ENCODE results near the gene GNB1. TPM values are rescaled to one million over a fixed set of nuclear protein-coding genes. Genes with fewer than 3 reads are reported as not detected.

The GNB1 gene
- total RNA-seq, 5 donors from 2014 or later (not counting 1 experiment from before 2014, with no cell fraction given) = 208 to 295 (median 261) TPM

DNA sequence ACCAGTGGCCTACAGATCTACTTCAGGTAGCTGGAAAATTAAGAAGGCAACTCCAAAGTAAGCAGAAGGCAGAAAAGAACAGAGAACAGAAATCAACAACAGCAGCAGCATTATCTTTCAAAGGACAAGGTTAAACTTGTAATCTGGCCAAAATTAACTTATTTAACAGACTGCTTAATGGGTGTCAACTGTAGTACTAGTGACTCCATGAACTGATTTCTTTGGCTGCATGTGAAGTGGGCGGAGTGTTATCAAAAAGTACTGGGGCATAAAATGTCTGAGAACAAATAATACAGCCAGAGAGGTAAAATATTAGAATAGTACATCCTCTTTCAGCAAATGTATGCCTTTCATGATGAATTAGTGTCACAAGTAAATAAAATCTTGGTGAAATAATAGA is 88.0 kb downstream of the GNB1 start:
- Histone ChIP-seq H3K4me3 (ENCODE audit: control insufficient read depth in 1 of 2, extremely low read depth in 1 of 2, low read length in 1 of 2) (no peak overlapping the region), H3K27ac (ENCODE audit: low read length) (no peak overlapping the region), H3K9me3 (no peaks in the 10 kb centered on the region), H3K27me3 (replicated peaks in 1 of 2; ENCODE audit: control insufficient read depth in 2 of 2, extremely low read depth in 1 of 2, insufficient read depth in 2 of 2, low read length in 1 of 2) (no peaks in the 10 kb centered on the region), H3K36me3 (ENCODE audit: control insufficient read depth in 2 of 2, extremely low read depth in 1 of 2, insufficient read depth in 1 of 2, low read length in 1 of 2) (peaks cover 18 to 72% of the 10 kb centered on the region in 2 donors), H3K4me1 (ENCODE audit: control insufficient read depth in 1 of 2, extremely low read depth in 1 of 2, insufficient read depth in 2 of 2, low read length in 2 of 2) (no peaks in the 10 kb centered on the region)
- Mint-ChIP-seq H3K27me3 (no peaks in the 10 kb centered on the region), H3K4me1 (peaks cover 22 to 30% (median 28%) of the 10 kb centered on the region in 3 donors), H3K27ac (peak overlapping the region; percentile 16 to 41), H3K36me3 (peaks cover 33% of the 10 kb centered on the region), H3K4me3 (no peak overlapping the region), H3K9me3 (no peaks in the 10 kb centered on the region)
- CTCF ChIA-PET = no interaction called here
- POLR2A ChIA-PET = interaction anchor here in 1 of 2 donors (0.5 kb wide), 1 partner anchor 33 kb away, joined by 5 read pairs; no protein-coding TSS in a partner anchor
- WGBS (ENCODE audit: insufficient coverage) = no CpG with 5 or more reads among the region's 1 CpG
- DNase-seq = no peak
- ATAC-seq (replicated peaks in 1 of 4) = no peak

DNA sequence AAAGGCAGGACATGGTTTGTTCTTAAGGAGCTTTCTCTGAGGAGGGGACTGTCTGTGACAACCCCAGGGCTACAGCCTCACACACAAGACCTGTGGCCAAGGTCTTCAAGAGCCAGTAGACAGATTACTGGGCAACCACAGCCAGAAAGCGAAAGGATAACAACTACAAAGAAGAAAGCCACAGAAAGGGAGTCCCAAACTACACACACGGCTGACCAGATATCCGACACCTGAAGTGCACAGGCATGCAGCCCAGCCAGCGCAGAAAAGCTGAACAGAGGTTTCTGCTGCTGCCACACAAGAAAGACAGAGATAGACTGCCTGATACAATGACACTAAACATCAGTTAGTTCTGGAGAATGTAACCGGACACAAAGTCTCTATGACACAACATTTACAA is 91.2 kb downstream of the GNB1 start:
- Mint-ChIP-seq H3K9me3 (no peaks in the 10 kb centered on the region), H3K27ac (peak overlapping the region in 1 of 2 donors; percentile 16), H3K27me3 (no peaks in the 10 kb centered on the region), H3K4me1 (peaks cover 25 to 37% (median 34%) of the 10 kb centered on the region in 3 donors), H3K4me3 (no peak overlapping the region), H3K36me3 (peaks cover 38% of the 10 kb centered on the region)
- no peak overlapping the region for H3K27ac ChIP-seq (ENCODE audit: low read length)
- no peak for ATAC-seq (replicated peaks in 1 of 4)
- H3K4me3 ChIP-seq (ENCODE audit: control insufficient read depth in 1 of 2, extremely low read depth in 1 of 2, low read length in 1 of 2) = no peak overlapping the region
- 81% methylated on average over 4 of the region's 5 CpGs for WGBS (ENCODE audit: insufficient coverage)
- ChIA-PET CTCF (no interaction called here), POLR2A (interaction anchor here in 1 of 2 donors (0.6 kb wide), 1 partner anchor 80 kb away, joined by 3 read pairs; no protein-coding TSS in a partner anchor)
- no peak for DNase-seq
- H3K9me3 ChIP-seq = no peaks in the 10 kb centered on the region
- H3K27me3 ChIP-seq (replicated peaks in 1 of 2; ENCODE audit: control insufficient read depth in 2 of 2, extremely low read depth in 1 of 2, insufficient read depth in 2 of 2, low read length in 1 of 2) = no peaks in the 10 kb centered on the region
- peaks cover 8 to 78% of the 10 kb centered on the region in 2 donors for H3K36me3 ChIP-seq (ENCODE audit: control insufficient read depth in 2 of 2, extremely low read depth in 1 of 2, insufficient read depth in 1 of 2, low read length in 1 of 2)
- H3K4me1 ChIP-seq (ENCODE audit: control insufficient read depth in 1 of 2, extremely low read depth in 1 of 2, insufficient read depth in 2 of 2, low read length in 2 of 2) = no peaks in the 10 kb centered on the region

DNA sequence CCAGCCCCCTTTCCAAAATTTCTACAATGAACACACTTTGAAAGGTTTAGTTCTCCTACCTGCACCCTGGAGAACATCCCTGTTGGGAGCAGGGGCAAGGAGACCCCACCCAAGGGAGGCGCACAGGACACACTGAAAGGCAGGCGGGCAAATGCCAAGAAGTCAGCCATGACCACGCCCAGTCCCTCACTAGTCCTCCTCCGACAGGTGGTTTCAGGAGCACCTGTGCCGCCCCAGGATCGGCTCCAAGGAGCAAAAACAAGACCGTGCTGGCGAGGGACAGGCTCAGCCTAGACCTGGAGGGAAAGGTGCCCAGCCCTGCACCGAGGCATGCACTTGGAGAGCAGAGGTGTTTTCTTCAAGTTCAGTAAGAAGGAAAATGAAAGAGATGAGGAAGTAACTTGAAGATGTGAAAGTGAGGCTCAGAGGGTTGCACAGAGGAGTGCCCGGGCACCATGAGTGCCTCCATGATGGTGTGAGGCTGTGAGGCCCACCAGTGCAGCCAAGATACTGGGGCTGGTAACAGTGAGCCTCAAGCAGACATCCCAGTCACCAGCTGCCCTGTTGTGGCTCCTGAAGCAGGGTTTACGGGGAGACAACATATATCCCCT is 93.1 kb downstream of the GNB1 start:
- Histone ChIP-seq H3K4me3 (ENCODE audit: control insufficient read depth in 1 of 2, extremely low read depth in 1 of 2, low read length in 1 of 2) (no peak overlapping the region), H3K9me3 (no peaks in the 10 kb centered on the region), H3K4me1 (ENCODE audit: control insufficient read depth in 1 of 2, extremely low read depth in 1 of 2, insufficient read depth in 2 of 2, low read length in 2 of 2) (no peaks in the 10 kb centered on the region), H3K36me3 (ENCODE audit: control insufficient read depth in 2 of 2, extremely low read depth in 1 of 2, insufficient read depth in 1 of 2, low read length in 1 of 2) (peaks cover 8 to 80% of the 10 kb centered on the region in 2 donors), H3K27me3 (replicated peaks in 1 of 2; ENCODE audit: control insufficient read depth in 2 of 2, extremely low read depth in 1 of 2, insufficient read depth in 2 of 2, low read length in 1 of 2) (no peaks in the 10 kb centered on the region), H3K27ac (ENCODE audit: low read length) (no peak overlapping the region)
- DNase-seq (no peak), ATAC-seq (replicated peaks in 1 of 4) (no peak)
- POLR2A ChIA-PET = interaction anchor here in 1 of 2 donors (0.6 kb wide), 1 partner anchor 13 kb away, joined by 4 read pairs; no protein-coding TSS in a partner anchor
- CTCF ChIA-PET = no interaction called here
- no peak overlapping the region for H3K4me3 Mint-ChIP-seq
- WGBS (ENCODE audit: insufficient coverage) = 90% methylated on average over 11 of the region's 11 CpGs
- no peaks in the 10 kb centered on the region for H3K9me3 Mint-ChIP-seq
- no peak overlapping the region for H3K27ac Mint-ChIP-seq
- H3K36me3 Mint-ChIP-seq = peaks cover 32% of the 10 kb centered on the region
- H3K27me3 Mint-ChIP-seq = no peaks in the 10 kb centered on the region
- peaks cover 22 to 34% (median 32%) of the 10 kb centered on the region in 3 donors for H3K4me1 Mint-ChIP-seq

DNA sequence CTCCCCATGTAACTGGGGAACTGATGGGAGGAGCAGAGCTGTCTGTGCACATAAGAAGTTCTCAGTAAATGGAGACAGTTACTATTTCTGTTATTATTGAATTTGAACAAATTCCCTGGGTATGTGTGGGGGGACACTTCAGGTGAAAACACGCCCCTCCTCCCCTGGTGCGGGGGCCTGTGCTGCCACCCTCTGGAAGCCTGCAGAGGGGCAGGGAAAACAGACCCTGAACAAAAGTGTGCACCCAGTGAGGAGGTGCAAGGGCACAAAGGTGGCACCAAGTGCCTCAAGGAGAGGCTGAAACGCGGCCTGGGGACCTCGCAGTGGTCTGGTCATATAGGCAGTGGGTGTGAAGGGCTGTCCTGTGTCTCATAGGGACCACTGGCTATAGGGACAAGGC is 94.4 kb downstream of the GNB1 start:
- Mint-ChIP-seq H3K4me3 (no peak overlapping the region), H3K9me3 (no peaks in the 10 kb centered on the region), H3K4me1 (peaks cover 16 to 24% (median 24%) of the 10 kb centered on the region in 3 donors), H3K27ac (peak overlapping the region in 1 of 2 donors; percentile 66), H3K36me3 (peaks cover 25% of the 10 kb centered on the region), H3K27me3 (no peaks in the 10 kb centered on the region)
- ATAC-seq (replicated peaks in 1 of 4) (peak in 3 of 4 experiments; percentile 45 to 61 (median 55)), DNase-seq (peak in 11 of 35 experiments; percentile 9 to 40 (median 21))
- Histone ChIP-seq H3K27me3 (replicated peaks in 1 of 2; ENCODE audit: control insufficient read depth in 2 of 2, extremely low read depth in 1 of 2, insufficient read depth in 2 of 2, low read length in 1 of 2) (no peaks in the 10 kb centered on the region), H3K4me1 (ENCODE audit: control insufficient read depth in 1 of 2, extremely low read depth in 1 of 2, insufficient read depth in 2 of 2, low read length in 2 of 2) (no peaks in the 10 kb centered on the region), H3K27ac (ENCODE audit: low read length) (no peak overlapping the region), H3K4me3 (ENCODE audit: control insufficient read depth in 1 of 2, extremely low read depth in 1 of 2, low read length in 1 of 2) (no peak overlapping the region), H3K36me3 (ENCODE audit: control insufficient read depth in 2 of 2, extremely low read depth in 1 of 2, insufficient read depth in 1 of 2, low read length in 1 of 2) (peaks cover 10 to 81% of the 10 kb centered on the region in 2 donors), H3K9me3 (no peaks in the 10 kb centered on the region)
- ChIA-PET CTCF (no interaction called here), POLR2A (no interaction called here)
- 94% methylated on average over 4 of the region's 5 CpGs for WGBS (ENCODE audit: insufficient coverage)

DNA sequence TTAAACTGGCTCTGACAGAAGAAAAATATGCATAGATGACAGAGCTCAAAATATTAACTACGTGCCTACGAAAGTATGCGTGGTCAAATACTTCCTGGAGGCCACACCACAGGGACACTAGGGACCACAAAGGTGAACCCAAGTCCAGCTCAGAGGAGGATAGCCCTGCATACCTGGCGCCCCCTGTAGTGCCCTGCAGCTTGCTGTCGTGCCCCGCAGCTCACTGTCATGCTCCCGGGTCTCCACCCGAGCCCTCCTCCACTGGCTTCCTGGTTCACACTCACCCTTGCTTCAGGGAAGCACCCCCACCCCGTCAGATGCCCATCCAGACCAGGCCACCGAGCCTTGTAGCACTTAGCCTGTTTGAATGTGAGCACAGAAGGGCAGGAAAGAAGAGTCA is 95.9 kb downstream of the GNB1 start:
- H3K4me3 Mint-ChIP-seq = no peak overlapping the region
- no peaks in the 10 kb centered on the region for H3K9me3 ChIP-seq
- no peaks in the 10 kb centered on the region for H3K27me3 ChIP-seq (replicated peaks in 1 of 2; ENCODE audit: control insufficient read depth in 2 of 2, extremely low read depth in 1 of 2, insufficient read depth in 2 of 2, low read length in 1 of 2)
- POLR2A ChIA-PET = interaction anchor here in 1 of 2 donors (0.6 kb wide), 1 partner anchor 235 kb away, joined by 3 read pairs; no protein-coding TSS in a partner anchor
- no peaks in the 10 kb centered on the region for H3K9me3 Mint-ChIP-seq
- peaks cover 29% of the 10 kb centered on the region for H3K36me3 Mint-ChIP-seq
- H3K4me1 Mint-ChIP-seq = peaks cover 9 to 18% (median 16%) of the 10 kb centered on the region in 3 donors
- H3K27ac Mint-ChIP-seq = no peak overlapping the region
- 93% methylated on average over 5 of the region's 10 CpGs for WGBS (ENCODE audit: insufficient coverage)
- H3K4me1 ChIP-seq (ENCODE audit: control insufficient read depth in 1 of 2, extremely low read depth in 1 of 2, insufficient read depth in 2 of 2, low read length in 2 of 2) = no peaks in the 10 kb centered on the region
- CTCF ChIA-PET = no interaction called here
- ATAC-seq (replicated peaks in 1 of 4) = no peak
- no peak overlapping the region for H3K27ac ChIP-seq (ENCODE audit: low read length)
- H3K27me3 Mint-ChIP-seq = no peaks in the 10 kb centered on the region
- H3K36me3 ChIP-seq (ENCODE audit: control insufficient read depth in 2 of 2, extremely low read depth in 1 of 2, insufficient read depth in 1 of 2, low read length in 1 of 2) = peaks cover 18 to 82% of the 10 kb centered on the region in 2 donors
- DNase-seq = no peak
- H3K4me3 ChIP-seq (ENCODE audit: control insufficient read depth in 1 of 2, extremely low read depth in 1 of 2, low read length in 1 of 2) = no peak overlapping the region

DNA sequence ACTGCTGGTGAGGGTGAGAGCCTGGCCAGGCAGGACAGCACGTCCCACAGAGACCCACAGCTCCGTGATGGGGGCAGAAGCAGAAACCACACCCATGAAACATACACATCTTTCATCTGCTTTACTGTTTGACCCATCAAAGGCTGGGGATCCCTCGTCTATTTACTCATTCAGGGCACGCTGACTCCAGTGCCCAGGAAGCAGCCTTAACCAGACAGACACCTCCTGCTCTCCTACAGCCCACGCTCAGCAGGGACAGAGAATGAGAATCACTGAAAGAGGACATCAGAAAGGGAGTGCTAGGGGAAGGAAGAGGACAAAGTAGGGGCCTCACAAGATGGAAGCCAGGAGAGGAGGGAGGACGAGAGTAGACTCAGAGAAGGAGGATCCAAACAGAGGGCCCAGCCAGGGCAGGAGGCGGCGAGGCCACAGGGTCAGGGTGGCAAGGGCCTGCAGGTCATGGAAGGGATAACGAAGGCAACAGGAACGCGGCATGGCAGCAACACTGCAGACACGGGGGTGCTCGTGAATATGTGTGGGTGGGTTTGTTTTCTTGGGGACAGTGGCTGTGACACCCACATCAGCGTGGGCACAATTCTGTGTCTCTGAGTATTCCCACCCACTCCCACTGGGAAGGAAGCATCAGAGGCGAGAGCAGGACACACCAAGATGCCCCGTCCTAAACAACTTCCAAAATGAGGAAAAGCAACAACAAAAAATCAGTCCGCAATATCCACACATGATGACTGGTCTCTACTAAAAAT is 97.2 kb downstream of the GNB1 start:
- Histone ChIP-seq H3K36me3 (ENCODE audit: control insufficient read depth in 2 of 2, extremely low read depth in 1 of 2, insufficient read depth in 1 of 2, low read length in 1 of 2) (peaks cover 27 to 87% of the 10 kb centered on the region in 2 donors), H3K4me3 (ENCODE audit: control insufficient read depth in 1 of 2, extremely low read depth in 1 of 2, low read length in 1 of 2) (no peak overlapping the region), H3K27me3 (replicated peaks in 1 of 2; ENCODE audit: control insufficient read depth in 2 of 2, extremely low read depth in 1 of 2, insufficient read depth in 2 of 2, low read length in 1 of 2) (no peaks in the 10 kb centered on the region), H3K9me3 (no peaks in the 10 kb centered on the region), H3K27ac (ENCODE audit: low read length) (no peak overlapping the region), H3K4me1 (ENCODE audit: control insufficient read depth in 1 of 2, extremely low read depth in 1 of 2, insufficient read depth in 2 of 2, low read length in 2 of 2) (no peaks in the 10 kb centered on the region)
- WGBS (ENCODE audit: insufficient coverage) = 93% methylated on average over 8 of the region's 17 CpGs
- ChIA-PET CTCF (interaction anchor here in 1 of 2 donors (0.5 kb wide), 1 partner anchor 80 kb away, joined by 6 read pairs; no protein-coding TSS in a partner anchor), POLR2A (no interaction called here)
- DNase-seq (no peak), ATAC-seq (replicated peaks in 1 of 4) (no peak)
- Mint-ChIP-seq H3K27me3 (no peaks in the 10 kb centered on the region), H3K4me3 (no peak overlapping the region), H3K27ac (peak overlapping the region; percentile 46 to 61), H3K4me1 (peaks cover 9 to 13% (median 12%) of the 10 kb centered on the region in 3 donors), H3K9me3 (no peaks in the 10 kb centered on the region), H3K36me3 (peaks cover 39% of the 10 kb centered on the region)

Data from T-cell (primary cell).